NCI-H446 (cell line): Measurements from ENCODE around the gene EMX1.
"Not testable (repeated sequence)": the region's sequence is repeated elsewhere in the genome, so short reads cannot be mapped to it uniquely, and the experiment has no call there.

Experiments
- DNase-seq, 2 experiments: peaks; one replicate each; lab custom pipeline; 2025; lab: John Stamatoyannopoulos, UW

The EMX1 gene

DNA sequence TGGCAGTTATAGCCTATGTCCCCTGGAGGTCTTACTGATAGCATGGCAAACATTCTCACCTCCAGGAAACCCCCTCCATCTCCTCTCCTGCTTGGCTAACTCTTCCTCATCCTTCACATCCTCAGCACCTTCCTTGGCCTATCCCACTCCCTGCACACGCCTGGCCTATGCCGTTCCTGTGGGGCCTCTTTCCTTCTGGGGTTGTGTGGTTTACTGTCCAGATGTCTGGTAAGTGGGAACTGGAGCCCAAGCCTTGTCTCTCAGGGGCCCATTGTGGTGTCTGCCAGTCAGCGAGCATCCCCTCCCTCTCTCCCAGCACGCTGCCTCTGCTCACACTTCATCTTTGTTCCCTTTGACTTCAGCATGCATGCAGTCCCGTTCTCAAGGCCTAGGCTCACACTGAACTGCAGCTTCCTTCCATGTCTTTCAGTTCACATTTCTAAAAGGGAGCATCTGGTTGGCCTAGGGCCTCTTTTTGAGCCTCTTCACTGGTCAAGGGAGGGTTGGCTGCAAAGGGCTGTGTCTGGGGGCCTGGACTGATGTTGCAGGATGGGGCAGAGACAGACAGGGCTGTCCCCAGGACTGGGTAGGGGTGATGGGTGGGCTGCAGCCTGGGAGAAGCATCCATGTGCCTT lies 17.0 kb upstream of the EMX1 start:
- no peak for DNase-seq

DNA sequence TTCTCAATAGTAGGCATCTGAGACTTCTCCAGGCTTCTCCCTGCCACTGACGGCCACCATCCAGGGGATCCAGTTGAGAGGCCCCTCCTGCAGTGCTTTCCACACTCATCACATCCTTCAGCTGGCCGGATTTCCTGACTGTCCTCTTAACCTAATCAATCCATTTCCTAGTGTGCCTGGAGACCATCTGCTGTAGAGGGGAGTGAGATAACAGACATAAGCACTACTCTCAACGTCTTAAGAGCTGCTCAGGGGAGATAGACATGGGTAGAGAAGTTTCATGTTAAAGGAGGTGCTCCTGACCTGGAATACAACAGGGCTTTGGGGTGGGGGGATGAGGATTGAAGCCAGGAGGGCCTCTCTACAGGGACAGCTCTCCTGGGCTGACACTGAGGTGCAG lies 15.9 kb upstream of the EMX1 start:
- no peak for DNase-seq

DNA sequence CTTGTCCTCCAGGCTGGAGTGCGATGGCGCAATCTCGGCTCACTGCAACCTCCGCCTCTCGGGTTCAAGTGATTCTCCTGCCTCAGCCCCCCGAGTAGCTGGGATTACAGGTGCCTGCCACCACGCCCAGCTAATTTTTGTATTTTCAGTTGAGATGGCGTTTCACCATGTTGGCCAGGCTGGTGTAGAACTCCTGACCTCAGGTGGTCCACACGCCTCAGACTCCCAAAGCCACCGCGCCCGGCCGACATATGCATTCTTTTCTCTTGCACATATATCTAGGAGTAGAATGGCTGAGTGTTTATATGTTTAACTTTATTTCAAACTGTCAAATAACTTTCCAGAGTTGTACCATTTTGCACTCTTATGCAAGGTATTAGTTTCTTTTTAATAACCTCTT lies 9.9 kb upstream of the EMX1 start:
- DNase-seq: not testable (repeated sequence)

DNA sequence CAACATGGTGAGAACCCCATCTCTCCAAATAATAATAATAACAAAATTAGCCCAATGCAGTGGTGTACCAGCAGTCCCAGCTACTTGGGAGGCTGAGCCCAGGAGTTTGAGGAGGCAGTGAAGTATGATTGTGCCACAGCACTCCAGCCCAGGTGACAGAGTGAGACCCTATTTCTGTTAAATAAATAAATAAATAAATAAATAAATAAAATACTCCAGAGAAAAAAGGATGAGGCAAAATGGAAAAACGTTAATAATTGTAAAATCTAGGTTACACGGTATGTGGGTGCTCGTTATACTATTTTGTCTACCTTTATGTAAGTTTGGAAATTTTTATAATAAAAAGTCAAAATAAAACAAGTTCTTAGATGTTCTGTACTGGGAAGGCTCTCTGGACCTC lies 8.6 kb upstream of the EMX1 start:
- DNase-seq: no peak

DNA sequence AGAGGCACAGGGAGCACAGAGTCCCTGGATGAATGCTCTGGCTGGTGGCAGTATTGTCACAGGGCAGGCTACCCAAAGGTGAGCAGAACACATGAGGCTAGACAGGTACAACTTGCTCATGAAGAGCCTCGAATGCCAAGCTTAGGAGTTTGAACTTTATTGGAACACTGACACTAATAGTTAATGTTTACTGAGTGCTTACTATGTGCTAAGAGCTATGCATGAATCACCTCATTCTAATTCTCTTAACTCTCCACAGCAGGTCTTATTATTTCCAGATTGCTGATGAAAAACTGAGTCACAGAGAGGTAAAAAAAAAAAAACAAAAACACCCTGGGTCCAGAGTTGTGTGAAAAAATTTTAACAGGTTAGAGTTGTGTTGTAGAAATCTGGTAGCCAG lies 6.1 kb upstream of the EMX1 start:
- DNase-seq: no peak

DNA sequence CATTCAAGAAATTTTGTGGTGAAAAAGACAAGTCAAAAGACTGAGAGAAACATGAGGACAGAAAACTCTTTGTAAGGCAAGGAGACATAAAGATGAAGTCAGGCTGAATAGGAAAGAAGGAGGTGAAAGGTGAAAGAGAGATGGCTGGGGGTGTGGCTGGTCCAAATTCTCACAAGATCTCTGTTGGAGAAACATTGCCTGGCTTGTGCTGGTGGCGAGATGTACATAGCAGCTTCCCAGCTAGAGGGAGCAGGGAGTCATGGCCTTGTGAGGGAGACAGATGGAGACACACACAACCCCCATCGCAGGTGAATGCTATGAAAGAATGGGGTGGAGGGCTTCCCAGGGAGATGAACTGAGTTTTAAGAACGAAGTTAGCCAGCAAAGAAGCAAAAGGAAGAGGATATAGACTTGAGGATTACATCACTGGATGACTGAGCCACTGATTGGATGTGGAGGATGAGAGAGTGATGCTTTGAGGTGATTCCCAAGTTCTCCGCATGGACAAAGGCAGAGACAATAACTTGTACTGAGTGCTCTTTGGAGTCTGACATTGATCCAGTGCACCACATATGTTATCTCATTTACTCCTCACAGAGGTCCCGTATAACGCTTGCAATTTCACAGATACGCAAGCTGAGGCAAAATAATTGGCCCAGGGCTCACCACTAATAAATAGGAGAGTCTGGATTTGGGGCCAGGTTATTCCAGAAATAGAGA lies 3.7 kb upstream of the EMX1 start:
- no peak for DNase-seq

DNA sequence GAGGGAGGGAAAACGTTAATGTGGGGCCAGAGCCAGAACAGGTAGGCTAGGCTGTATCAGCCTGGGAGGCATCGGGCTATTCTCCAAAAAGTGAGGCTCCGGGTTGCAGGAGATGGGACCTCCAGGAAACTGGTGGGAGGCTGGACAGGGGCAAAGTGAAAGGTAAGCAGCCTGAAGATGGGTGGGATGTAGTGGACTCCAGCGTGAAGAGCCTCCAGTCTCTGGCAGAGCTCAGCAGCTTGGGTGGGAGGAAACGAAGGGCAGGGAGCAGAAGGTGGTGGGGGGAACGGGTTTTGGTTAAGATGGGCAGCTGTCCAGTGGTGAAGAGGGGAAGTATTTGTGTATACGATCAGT lies 3.1 kb upstream of the EMX1 start:
- DNase-seq: no peak

DNA sequence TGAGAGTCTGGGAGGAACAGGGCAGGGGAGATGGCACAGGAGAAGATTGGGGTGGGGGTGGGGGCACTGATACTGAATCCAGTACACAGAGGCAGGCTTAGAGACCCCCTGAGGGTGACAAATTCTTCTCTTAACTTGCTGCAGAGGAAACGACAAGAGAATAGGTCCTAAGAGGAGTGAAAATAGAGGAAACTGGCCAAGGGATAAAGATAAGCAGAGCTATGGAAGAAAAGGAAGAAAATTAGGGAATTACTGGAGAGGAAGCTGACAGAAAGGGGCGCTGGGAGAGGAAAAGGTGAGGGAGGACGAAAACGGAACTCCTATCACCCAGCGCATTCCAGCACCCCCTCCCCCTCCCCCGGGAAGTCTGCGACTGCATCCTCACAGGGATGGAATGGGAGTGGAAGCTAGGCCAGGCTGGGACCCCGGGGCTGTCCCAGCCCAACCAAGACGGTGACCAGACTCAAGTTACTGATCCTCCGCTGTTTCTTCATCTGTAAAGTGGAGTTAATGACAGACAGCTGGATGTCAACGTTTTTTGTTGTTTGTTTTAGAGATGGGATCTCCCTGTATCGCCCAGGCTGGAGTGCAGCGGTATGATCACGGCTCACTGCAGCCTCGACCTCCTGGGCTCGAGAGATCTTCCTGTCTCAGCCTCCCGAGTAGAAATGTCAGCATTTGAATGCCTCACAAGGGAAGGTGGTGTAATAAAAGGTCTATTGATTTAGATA lies 2.6 kb upstream of the EMX1 start:
- DNase-seq: no peak

DNA sequence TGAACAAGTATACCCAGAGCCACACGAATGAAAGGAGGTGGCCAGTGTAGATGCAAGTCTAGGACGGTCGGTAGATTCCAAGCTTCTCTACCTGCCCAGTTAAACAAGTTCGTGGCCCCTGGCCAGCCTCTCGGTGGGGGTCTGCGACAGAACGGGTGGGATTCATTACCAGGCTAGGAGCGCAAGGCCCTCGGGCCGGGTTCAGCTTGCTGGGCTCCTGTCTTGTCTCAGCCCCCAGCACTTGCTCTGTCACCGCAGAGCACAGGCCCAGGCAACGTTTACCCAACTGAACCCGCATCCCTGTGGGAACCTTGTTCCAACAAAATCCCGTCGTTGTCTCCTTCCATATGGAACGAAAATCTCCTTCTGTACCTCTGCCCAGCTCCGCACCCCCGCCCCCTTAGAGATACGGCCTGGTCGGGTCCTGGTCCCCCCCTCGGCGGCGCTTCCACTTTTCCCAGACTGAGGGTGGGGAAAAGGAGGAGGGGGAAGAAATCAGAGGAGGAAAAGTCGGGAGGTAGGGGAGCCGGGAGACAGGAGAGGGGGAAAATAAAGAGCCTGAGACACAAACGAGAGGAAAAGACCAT lies 1.9 kb upstream of the EMX1 start:
- no peak for DNase-seq

DNA sequence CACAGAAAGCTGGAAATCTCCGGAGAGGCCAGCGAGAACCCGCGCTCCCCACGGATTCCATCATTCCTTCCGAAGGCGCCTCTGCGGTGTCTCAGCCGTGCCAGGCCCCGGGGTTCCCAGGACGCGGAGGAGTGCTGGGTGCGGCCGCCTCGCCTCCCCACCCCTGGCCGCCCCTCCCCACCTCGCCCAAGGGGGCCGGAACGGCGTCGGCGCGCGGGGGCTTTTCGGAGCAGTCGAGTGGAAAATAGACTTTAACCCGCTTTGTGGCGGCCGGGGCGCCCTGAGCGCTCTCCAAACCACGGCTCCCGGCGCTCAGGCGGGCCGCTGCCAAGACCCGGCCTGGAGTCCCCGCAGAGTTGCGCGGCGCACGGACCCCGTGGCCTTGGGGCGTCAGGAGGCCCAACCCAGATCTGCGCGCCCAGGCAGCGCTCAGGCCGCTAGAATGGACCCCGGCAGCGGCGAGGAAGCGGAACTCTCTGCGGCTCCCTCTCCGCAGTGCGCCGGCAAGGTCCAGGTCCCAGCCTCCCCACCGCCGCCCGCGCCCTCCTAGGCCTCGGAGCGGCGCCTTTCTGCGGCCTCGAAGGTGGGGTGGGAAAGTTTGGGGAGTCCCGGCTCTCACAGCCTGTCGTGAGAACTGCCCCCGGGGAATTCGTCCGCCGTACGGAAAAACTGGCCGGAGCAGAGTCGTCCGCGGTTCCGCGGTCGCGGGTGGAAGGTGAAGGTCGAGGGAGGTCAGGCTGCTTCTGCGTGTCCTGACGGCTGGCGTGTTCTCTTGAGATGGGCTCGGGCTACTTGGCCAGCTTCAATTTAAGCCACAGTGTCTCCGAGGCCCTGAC lies 1.2 kb upstream of the EMX1 start:
- DNase-seq: peak in 1 of 2 experiments; percentile 72

DNA sequence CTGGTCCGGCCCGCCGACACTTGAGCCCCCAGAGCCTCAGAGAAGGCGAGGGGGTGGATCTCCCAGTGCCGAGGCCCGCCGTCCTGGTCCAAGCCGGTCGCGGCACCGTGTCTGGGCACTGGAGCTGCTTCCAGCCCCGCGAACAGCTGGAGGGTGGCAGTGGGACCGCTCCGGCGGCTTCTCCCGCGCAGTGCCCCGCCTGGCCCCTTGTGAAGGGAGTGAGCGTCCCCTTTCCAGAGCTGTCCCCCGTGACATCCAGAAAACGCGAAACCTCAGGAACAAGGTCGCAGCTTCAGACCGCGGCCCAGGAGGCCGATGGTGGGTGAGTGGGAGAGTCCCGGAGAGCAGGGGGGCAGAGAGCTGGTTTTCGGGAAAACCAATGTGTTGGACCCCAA lies 579 bp upstream of the EMX1 start:
- no peak for DNase-seq

DNA sequence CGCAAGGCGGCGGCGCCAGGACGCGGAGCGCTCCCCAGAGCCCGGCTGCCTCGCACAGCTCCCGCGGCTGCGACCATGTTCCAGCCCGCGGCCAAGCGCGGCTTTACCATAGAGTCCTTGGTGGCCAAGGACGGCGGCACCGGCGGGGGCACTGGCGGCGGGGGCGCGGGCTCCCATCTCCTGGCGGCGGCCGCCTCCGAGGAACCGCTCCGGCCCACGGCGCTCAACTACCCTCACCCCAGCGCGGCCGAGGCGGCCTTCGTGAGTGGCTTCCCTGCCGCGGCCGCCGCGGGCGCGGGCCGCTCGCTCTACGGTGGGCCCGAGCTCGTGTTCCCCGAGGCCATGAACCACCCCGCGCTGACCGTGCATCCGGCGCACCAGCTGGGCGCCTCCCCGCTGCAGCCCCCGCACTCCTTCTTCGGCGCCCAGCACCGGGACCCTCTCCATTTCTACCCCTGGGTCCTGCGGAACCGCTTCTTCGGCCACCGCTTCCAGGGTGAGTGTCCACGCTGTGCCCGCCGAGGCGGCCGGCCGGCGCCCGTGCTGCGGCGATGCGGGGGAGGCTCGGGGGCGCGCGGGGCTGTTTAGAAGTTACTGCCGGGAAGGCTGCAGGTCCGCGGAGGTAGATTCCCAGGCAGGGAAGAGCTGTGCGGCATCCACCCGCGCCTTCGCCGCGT lies 696 bp downstream of the EMX1 start:
- no peak for DNase-seq

DNA sequence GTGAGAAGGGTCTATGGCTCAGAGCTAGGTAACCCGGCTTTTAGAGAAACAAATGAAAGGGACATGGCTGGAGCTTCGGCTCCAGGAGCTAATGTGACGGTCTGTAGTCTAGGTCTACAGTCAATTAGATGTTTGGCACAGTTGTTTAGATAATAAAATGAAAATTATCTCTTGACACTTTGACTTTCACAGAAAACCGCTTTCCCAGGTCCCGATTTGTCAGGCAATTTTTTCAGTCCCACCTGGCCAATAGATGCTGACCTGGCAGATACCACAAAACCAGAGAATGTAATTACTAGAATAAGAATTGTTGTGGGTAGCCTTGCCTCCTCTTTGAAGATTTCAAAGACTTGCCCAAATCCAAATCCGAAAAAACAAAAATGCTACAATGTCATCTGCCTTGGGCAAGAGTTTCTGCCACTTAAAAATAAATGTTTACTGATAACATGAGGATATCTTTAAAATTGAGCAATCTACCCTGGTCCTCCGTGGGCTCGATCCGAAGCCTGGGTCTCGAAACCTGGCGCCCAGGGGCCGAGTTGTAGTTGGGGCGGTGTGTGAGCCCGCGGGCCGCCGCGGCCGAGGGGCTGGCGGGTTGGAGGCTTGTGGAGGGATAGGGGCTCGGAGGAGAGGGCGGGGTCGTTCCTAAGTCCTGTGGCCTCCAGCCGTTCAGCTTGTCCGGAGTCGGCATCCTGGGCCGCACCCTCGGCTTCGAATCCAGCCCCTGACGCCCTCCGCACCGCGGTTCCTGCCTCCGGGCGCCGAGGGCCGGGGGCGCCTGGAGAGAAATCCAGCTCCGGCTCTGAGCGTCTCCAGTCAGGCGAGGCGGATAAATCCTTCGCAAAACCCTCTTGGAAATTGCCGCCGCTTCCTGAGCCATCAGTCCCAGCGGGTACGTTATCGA lies 2.3 kb downstream of the EMX1 start:
- no peak for DNase-seq

DNA sequence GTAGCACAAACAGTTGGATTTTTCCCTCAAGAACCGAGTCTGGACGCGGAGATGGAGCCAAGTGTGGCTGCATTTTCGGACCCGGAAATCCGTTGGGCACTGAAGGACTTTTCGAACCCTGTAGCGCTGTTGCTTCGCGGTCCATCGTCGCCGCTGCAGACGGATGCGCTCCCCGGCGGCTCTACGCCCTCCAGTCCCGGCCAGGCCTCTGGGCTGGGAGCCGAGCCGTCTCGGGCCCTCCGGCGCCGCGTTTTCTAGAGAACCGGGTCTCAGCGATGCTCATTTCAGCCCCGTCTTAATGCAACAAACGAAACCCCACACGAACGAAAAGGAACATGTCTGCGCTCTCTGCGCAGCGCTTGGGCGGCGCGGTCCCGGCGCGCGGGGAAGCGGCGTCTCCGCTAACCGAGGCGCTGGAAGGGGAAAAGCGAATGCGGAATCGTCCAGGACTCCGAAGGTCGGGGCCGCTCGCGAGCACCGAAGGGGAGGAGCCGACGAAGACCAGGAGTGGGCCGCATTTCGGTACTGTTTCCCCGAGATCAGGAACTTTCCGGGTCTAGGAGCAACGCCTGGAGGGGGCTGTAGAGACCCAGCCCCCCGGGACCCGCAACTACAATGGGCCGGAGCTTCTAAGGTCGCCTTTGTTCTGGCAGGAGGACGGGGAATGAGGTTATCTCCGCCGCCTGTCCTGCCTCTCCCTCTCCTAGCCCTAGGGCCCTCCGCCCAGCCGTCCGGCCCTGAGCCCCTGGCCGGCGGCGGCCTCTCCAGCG lies 3.2 kb downstream of the EMX1 start:
- DNase-seq: no peak

DNA sequence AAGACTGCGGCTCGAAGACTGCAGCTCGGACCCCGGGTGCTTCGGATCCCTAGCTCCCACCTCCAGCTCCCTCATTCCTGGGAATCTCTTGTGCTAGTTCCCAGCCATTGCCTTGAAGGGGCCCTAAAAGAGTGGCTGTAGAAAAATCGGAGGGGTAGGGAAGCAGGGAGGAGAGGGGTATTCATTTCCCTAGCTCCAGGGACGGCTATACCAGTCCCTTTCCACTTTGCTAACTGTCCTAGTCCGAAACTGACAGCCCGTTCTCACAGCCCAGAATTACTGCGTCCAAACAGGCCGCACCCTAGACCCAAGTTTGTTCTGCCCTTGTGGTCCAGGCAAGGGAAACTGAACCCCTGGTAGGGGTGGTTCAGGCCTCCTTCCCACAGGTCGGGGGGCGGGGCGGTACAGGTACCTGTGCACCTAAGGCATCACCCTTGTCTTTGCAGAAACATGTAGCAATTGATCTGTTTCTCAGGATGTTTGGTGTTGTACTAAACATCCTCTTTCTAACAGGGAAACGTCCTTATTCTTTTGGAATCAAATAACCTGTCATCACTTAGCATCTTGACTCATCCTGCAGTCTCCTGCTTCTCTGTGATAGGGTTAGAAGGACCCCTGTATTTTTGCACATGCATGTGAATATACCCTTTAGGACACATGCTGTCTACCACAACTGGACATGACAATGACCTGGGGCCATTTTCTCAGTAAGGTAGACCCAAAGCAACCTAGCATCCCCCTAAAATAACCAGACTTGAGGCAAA lies 4.0 kb downstream of the EMX1 start:
- DNase-seq: no peak

DNA sequence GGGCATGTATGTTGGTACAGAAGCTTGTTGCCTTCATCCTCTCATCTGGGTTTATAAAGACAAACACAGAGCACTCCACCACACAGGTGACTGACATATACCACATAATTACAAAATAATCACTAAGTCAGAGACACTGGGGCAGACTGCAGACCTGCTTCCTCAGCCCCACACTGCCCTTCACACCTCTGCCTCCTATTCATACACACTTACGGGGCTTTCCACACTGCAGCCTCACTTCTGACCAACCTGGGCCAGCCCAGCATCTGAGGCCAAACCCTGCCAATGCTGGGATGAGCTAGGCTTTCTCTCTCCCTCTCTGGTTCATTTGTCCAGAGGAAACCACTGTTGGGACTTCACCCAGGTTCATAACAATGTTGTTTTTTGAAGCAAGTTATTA lies 4.5 kb downstream of the EMX1 start:
- no peak for DNase-seq

DNA sequence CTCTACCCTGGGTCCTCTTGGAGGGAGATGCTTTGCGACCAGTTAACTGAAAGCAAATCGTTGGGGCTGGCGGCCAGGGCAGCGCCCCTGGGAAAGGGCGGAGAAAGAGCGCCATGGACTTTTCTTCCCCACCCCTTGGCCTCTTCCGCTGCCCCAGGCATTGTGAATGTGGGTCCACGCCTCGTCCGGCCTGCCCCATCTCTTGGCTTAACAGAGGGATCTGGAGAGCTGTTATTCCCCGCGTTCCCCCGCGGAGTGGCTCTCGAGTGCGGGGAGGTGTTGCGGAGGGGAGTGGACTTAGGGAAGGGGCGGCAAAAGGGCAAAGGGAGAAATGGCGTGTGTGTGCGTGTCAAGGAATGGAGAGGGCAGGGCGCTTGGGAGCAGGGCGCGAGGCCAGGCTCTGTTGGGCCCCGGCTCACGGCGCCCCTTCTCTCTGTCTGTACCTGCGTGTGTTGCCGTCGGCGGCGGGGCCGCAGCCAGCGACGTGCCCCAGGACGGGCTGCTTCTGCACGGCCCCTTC lies 6.6 kb downstream of the EMX1 start:
- no peak for DNase-seq

DNA sequence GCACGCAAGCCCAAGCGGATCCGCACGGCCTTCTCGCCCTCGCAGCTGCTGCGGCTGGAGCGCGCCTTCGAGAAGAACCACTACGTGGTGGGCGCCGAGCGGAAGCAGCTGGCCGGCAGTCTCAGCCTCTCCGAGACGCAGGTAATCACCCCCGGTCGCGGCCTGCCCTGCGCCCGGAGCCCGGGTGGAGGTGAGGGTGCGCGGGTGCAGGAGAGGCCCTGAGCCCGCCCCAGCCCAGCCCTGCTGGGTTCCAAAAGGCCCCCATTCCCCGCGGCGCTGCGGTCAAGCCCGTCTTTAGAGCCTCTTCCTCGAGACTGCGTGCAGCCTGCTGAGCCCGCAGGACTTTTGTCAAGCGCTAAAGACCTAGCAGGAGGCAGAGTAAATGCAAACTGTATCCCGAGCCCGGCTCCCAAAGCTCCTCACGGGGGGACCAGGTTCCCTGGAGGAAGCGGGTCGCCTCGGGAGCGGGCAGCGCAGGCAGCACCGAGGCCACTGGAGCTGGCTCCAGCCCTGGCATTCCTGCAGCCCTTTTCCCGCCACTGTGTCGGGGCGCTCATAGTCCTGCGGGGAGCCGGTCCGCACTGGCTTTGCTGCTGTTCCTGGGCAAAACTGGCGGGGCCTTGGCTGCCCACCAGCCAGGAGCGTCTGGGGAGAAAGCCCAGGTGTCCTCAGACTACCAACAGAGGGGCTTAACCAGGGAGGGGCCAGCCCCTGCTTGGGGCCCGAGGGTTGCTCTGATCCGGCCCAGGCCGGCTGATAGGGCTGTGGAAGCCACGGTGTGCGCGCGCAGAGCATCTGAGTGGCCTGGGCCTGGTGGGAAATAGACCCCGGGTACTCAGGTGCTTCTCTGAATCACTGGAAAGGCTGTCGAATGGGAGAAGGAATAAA lies 7.3 kb downstream of the EMX1 start:
- DNase-seq: no peak
